HS-27A (cell line): ENCODE data around the gene EDIL3.
"Not testable (repeated sequence)": the region's sequence is repeated elsewhere in the genome, so short reads cannot be mapped to it uniquely, and the experiment has no call there.

Experiments
- DNase-seq: peaks from one replicate; pipeline ENCODE4 v3.0.0-alpha.2; 2012; ENCODE audit warnings: low read depth, missing footprints

Gene EDIL3

DNA sequence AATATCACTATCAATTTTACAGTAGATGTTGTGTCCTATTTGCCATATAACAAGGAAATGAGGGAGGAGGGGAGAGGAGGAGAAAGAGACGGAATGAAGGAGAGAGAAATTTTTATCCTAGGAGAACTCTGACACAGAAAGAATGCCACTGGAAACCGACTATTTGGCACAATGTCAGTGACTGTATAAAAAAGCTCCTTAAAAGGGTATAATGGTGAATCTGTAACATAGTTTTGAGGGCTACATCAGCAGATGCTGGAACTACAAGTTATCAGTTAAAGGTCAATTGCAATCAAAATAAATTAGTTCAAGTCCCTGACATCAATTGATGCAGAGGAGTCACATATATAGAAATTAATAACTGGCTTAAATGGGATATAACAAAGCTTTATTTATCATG lies 5.7 kb downstream of the EDIL3 start:
- no peak for DNase-seq

DNA sequence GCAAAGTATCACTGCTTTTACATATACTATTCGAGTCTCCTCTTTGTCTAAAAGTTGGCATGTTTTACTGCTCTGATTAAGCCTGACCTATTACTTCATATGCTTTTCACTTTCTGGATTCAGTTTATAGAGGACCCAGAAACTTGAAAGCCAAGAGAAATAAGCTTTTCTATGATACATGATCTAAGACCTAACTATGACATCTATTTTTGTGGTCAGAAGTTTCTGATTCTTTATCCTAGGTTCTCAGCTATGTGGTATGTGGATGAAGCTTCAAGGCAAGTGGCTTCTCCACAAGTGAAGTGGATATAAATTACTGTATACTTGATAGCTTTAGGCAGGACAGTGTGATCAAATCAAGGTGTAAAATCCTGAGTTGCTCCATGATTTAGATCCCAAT lies 6.3 kb downstream of the EDIL3 start:
- no peak for DNase-seq

GRCh38 chr5:84376346-84376745 lies 8.3 kb downstream of the EDIL3 start:
- DNase-seq = no peak

- DNase-seq = no peak
Measured at GRCh38 chr5:84374568-84374967, 10.1 kb downstream of the EDIL3 start.

DNA sequence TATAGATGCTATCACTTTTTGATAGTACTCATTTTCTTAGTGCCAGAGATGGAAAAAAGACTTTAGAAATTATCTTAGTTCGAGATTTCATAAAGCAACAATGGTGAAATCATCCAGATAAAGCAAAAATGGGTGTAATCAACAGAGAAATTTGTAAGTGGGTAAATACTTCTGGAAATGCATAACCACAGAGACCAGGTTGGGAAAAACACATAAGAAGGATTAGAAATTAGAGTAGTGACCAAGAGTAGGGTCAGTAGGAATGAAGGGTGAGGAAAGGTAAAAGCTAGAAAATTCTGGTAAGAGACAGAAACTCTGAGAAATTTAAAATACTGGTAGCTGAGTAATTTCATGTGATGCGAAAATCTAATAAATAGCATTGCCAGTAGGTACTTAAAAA lies 11.2 kb downstream of the EDIL3 start:
- DNase-seq = no peak

DNA sequence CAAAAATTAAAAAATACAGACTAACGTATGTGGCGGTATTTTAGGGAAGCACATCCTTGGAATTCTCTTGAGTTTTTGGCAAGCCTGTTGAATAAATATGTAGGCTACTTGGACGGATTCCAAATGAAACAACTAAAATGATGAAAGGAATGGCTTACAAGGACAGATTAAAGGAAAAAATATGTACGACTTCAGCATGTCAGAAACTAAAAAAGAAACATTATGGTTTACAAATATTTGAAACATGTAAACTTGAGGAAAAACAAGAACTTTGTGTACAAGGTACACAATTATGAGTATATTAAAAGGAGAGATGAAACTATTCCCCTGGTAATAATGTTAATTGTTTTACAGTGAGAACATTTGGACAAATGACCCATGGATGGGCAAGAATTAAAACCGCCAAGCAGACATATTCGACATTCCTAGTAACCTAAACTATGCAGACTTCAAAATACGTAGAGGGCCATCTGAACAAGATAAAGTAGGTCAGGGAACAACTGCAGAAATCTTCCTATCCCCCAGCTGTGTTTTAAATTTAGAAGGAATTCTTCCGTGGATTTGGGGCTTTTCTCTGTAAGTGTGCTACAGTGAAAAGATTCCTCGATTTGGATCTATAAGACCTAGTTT lies 12.5 kb downstream of the EDIL3 start:
- DNase-seq = no peak

DNA sequence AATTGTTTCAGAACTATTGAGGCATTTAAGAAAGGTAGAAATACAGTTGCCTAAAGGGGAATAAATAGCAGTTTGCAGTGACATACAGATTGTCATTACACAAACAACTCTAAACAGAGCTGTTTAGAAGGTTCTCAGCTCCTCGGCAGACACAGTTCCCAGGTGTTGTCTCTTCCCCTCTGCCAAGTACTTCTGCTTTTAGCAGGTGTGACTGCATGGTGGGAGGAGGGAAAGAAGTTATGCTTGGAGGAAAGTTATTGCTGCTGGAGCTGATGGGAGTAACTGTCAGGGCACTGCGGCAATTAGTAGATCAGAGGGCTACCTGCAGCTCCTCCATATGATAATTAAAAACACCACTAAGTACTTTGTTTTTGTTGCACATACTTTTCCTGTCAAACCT lies 14.5 kb downstream of the EDIL3 start:
- DNase-seq = no peak

DNA sequence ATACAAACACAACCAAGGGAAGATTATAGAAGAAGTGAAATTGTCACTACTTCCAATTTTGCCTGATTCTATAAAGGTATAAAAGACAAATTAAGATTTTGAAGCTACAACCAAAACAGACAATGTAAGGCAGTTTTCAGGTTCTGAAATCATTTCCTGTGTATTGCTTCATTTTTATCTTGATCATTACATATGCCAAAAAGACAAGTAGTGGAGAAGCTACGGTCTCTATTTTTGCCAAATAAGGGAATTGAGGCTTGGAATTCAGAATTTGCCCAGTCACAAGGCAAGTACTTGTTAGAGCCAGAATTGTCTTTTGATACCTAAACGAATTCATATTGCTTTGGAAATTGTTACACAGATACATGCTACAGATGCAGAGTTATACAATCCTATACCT lies 20.6 kb downstream of the EDIL3 start:
- DNase-seq = no peak

- DNase-seq = no peak
Measured at GRCh38 chr5:84362061-84362720, 22.5 kb downstream of the EDIL3 start.

DNA sequence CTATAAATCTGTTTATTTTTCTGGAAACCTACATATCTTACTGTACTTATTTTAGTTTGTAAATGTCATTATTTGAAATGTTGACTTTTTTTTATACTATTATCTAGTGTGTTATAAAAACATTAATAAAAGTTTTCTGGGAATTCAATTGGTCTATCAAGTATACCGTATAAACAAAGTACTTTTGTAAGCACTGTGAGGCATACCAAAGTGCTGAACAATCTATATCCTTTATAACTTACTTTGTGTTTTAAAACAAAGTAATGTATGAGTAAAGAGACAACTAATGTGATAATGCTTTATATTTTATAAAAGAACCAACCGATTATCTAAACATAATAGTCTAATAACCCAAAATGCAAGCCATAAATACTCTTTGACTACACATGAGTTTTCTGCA lies 23.1 kb downstream of the EDIL3 start:
- DNase-seq = no peak

DNA sequence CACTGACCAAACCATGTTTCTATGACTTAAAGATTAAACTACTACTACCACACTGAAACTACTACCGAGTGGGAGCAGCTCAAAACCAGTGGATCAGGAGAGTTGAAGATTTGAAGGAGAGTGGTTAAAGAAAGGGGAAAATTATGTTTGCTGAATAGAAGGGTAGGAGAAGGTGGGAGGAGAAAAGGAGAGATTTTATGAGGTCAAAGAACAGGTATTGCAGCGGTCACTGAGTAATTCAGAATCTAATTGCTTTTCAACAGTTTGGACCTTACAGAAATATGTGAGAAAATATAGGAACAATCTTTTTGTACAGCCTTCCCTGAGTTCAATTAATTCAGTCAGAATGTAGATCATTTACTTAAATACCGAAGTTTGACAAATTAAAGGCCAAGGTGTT lies 24.6 kb downstream of the EDIL3 start:
- DNase-seq = no peak

GRCh38 chr5:84354101-84354500 lies 30.6 kb downstream of the EDIL3 start:
- DNase-seq = no peak

GRCh38 chr5:84344788-84345187 lies 39.9 kb downstream of the EDIL3 start:
- no peak for DNase-seq

DNA sequence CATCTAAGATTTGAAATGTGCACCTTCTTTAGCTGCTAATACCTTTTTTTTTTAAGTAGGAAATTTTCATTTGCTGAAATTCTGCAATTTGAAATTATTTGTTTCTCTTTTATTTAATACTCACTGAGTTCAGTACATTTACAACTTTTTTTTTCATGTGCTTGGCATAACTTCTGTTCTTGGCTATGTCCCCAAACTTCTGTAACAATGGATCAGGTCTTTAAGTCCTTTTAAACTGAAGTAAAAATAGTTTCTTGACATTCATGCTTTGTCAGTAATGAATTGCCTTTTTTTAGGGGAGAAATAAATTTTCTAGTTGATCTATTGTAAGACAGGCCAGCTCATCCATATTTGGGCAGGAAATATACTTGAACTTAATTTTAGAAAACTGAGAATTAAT lies 41.5 kb downstream of the EDIL3 start:
- no peak for DNase-seq

GRCh38 chr5:84332106-84332505 lies 52.6 kb downstream of the EDIL3 start:
- no peak for DNase-seq

GRCh38 chr5:84327591-84327990 lies 57.1 kb downstream of the EDIL3 start:
- DNase-seq = no peak

- no peak for DNase-seq
Measured at GRCh38 chr5:84322646-84323045, 62.0 kb downstream of the EDIL3 start.

DNA sequence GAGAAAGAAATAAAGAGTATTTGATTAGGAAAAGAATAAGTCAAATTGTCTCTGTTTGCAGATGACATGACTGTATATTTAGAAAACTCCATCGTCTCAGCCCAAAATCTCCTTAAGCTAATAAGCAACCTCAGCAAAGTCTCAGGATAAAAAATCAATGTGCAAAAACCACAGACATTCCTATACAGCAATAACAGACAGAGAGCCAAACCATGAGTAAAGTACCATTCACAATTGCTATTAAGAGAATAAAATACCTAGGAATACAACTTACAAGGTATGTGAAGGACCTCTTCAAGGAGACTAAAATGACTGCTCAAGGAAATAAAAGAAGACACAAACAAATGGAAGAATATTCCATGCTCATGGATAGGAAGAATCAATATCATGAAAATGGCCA lies 66.9 kb downstream of the EDIL3 start:
- DNase-seq = not testable (repeated sequence)

- DNase-seq = not testable (repeated sequence)
Measured at GRCh38 chr5:84312280-84312679, 72.4 kb downstream of the EDIL3 start.

GRCh38 chr5:84309850-84310249 lies 74.8 kb downstream of the EDIL3 start:
- not testable (repeated sequence) for DNase-seq

DNA sequence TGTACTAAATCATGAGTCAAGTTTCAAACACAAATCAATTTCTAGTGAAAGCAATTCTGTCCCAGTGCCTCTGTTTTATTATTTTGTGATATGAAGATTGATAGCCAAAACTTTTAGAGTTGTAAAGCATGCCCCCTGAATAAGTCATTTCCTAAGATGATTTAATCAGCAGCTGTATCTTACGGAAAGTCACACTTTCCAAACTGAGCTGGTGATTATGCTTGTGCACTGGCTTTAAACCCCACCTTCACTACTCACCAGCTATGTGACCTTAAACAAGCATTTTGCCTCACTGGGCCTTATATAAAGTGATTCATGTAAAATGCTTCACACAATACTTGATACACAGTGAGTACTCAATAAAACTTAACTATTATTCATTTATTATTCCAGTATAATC lies 78.1 kb downstream of the EDIL3 start:
- no peak for DNase-seq

DNA sequence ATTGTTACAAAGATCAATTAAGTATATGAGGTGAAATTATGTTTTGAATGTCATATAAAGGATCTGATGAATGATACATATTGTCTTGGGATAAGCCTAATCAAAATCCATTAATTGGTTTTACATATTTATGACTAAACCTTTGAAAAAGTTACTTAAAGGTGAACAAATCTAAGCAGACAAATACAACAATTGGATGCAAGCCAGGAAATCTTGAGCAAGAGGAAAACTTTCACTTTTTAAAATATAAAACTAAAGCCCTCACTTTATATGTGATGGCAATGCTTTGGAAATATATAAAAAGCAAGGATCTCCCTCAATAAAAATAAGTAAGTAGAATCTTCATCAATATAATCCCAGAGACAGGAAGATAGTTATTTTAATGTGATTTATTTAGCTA lies 80.1 kb downstream of the EDIL3 start:
- no peak for DNase-seq

DNA sequence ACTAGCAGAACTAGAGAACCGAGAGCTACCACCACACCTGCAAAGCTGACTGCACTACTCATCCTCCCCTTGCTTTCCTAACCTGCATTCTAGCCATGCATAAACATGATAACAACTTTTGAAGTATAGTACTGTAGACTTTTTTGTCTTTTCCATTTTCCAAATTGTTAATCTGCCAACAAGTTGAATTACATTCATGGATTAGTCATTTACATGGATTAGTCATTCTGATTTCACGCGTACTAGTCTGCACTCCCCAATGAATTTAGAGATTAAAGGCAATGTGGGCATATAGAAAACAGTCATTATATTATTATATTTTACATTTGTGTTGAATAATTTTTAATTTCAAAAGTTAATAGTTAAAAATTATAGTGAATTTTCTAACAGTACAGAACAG lies 81.4 kb downstream of the EDIL3 start:
- no peak for DNase-seq

DNA sequence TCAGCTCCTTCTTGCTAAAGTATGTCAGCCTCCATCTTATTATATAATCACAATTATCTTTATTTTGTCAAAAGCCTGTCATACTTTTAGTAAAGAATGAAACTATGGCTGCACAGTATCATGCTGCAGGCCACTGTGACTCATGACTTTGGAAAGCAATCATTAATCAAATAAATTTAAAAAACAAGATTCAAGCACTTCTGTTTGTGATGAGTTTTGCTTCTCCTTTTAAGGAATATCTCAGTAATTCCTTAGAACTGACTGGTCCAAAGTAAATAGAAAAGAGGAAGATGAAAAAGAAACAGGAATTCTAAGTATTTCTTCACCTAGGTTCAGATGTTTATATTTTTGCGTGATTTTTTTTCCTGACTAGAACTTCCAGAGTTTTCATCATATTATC lies 83.1 kb downstream of the EDIL3 start:
- DNase-seq = no peak
